ENCODE results near the gene CCDC12.

DNA sequence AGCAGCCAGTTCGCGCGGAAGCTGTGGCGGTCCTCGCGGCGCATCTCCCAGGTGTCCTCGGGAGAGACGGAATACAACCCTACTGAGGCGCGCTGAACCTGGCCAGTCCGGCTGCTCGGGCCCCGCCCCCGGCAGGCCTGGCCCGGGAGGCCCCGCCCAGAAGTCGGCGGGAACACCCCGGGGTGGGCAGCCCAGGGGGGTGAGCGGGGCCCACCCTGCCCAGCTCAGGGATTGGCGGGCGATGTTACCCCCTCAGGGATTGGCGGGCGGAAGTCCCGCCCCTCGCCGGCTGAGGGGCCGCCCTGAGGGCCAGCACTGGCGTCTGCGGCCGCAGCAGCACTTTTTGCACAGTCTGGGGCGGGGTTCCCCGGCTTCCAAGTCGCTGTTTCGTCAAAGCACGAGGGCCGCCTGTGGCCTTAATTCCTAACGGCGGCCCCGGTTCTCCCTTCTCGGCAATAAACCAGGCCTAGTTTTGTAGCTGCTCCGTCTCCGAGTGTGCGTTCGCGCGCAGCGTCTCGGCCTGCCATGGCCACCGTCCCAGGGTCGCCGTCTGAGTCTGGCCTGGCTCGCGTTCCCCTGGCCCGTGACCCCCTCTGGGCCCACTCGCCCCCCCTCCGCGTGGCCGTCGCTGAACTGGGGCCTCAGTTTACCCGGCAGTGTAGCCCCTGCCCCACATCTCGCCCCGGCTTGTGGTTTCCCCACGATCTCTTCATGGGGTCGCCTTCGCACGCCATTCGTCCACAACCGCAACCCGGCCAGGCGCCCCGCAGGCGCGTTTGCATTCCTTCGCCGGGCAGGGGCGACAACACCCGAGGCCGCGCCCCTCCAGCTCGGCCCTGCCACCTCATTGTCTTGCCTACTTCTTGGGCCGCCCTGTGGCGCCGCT is 32.9 kb upstream of the CCDC12 start:
- no peak for TF ChIP-seq EZH2 (IDR thresholded peaks at IDR 0.05; ENCODE audit: borderline replicate concordance, insufficient read depth, low read depth, low read length, poor library complexity, severe bottlenecking)
- TF ChIP-seq, protein P1, sequence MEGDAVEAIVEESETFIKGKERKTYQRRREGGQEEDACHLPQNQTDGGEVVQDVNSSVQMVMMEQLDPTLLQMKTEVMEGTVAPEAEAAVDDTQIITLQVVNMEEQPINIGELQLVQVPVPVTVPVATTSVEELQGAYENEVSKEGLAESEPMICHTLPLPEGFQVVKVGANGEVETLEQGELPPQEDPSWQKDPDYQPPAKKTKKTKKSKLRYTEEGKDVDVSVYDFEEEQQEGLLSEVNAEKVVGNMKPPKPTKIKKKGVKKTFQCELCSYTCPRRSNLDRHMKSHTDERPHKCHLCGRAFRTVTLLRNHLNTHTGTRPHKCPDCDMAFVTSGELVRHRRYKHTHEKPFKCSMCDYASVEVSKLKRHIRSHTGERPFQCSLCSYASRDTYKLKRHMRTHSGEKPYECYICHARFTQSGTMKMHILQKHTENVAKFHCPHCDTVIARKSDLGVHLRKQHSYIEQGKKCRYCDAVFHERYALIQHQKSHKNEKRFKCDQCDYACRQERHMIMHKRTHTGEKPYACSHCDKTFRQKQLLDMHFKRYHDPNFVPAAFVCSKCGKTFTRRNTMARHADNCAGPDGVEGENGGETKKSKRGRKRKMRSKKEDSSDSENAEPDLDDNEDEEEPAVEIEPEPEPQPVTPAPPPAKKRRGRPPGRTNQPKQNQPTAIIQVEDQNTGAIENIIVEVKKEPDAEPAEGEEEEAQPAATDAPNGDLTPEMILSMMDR (IDR thresholded peaks at IDR 0.05), result no peak

Data from B cell (primary cell).